KBM-7 (cell line): ENCODE data around the gene SREBF2.

Experiments
- DNase-seq: peaks from one replicate; pipeline ENCODE4 v3.0.0-alpha.2; 2015
- in situ Hi-C: fragments of 300-500 bp; cut with MboI; formaldehyde crosslinking; loops from 2 replicates; pipeline ENCODE4 v1.14.3; 2020; ENCODE audit warnings: low sequenced_read_pairs, low pct_unique_long_range_greater_than_20kb, mixed read lengths

Gene SREBF2

GRCh38 chr22:41832553-41833368 lies at the start of gene SREBF2:
SREBF2 (plus strand) TSS chr22:41833105; CDS start chr22:41833271, 166 bp downstream.
- in situ Hi-C loops = no loop called here
- DNase-seq = peak; percentile 99

- in situ Hi-C loops = no loop called here
- DNase-seq = no peak
Observed at GRCh38 chr22:41787331-41787730, 45.6 kb upstream of the SREBF2 start.

- DNase-seq = no peak
Observed at GRCh38 chr22:41793871-41794270, 39.0 kb upstream of the SREBF2 start.

GRCh38 chr22:41798736-41799135 lies 34.2 kb upstream of the SREBF2 start:
- DNase-seq = no peak
- in situ Hi-C loops = no loop called here

More at GRCh38 chr22:41793871-41794270, 39.0 kb upstream of the SREBF2 start:
- in situ Hi-C loops = no loop called here

- DNase-seq = no peak
Observed at GRCh38 chr22:41799486-41800347, 33.2 kb upstream of the SREBF2 start.

GRCh38 chr22:41800348-41801146 lies 32.4 kb upstream of the SREBF2 start, which contains the start of gene CCDC134:
CCDC134 (plus strand) TSS chr22:41800679; CDS start chr22:41808891, 8,212 bp downstream.
- peak; percentile 95 for DNase-seq
- in situ Hi-C loops = no loop called here

More at GRCh38 chr22:41799486-41800347, 33.2 kb upstream of the SREBF2 start:
- in situ Hi-C loops = no loop called here

GRCh38 chr22:41801147-41801819 lies 31.6 kb upstream of the SREBF2 start:
- no peak for DNase-seq
- in situ Hi-C loops = no loop called here

- no peak for DNase-seq
Observed at GRCh38 chr22:41801886-41802285, 31.0 kb upstream of the SREBF2 start.

GRCh38 chr22:41805639-41806038 lies 27.3 kb upstream of the SREBF2 start:
- DNase-seq = no peak
- in situ Hi-C loops = no loop called here

More at GRCh38 chr22:41801886-41802285, 31.0 kb upstream of the SREBF2 start:
- in situ Hi-C loops = no loop called here

- DNase-seq = no peak
Observed at GRCh38 chr22:41808400-41808799, 24.5 kb upstream of the SREBF2 start.

GRCh38 chr22:41810022-41810421 lies 22.9 kb upstream of the SREBF2 start:
- DNase-seq = no peak
- in situ Hi-C loops = no loop called here

More at GRCh38 chr22:41808400-41808799, 24.5 kb upstream of the SREBF2 start:
- in situ Hi-C loops = no loop called here

- in situ Hi-C loops = no loop called here
- no peak for DNase-seq
Observed at GRCh38 chr22:41812805-41813545, 19.9 kb upstream of the SREBF2 start.

- no peak for DNase-seq
- in situ Hi-C loops = no loop called here
Observed at GRCh38 chr22:41813726-41814410, 19.0 kb upstream of the SREBF2 start.

- in situ Hi-C loops = no loop called here
- no peak for DNase-seq
Observed at GRCh38 chr22:41815716-41816115, 17.2 kb upstream of the SREBF2 start.

- in situ Hi-C loops = no loop called here
- no peak for DNase-seq
Observed at GRCh38 chr22:41816241-41816640, 16.7 kb upstream of the SREBF2 start.

GRCh38 chr22:41816871-41817270 lies 16.0 kb upstream of the SREBF2 start:
- DNase-seq = no peak
- in situ Hi-C loops = no loop called here

GRCh38 chr22:41818011-41818410 lies 14.9 kb upstream of the SREBF2 start:
- in situ Hi-C loops = no loop called here
- DNase-seq = no peak
